Prostate gland (tissue), 2 donors: ENCODE measurements around the gene SULT1C3. TPM values are rescaled to one million over a fixed set of nuclear protein-coding genes. Genes with fewer than 3 reads are reported as not detected.

Experiments
- DNase-seq: peaks from one replicate; pipeline ENCODE4 v3.0.0-alpha.2; 2019; ENCODE audit warnings: low spot score
- H3K27ac ChIP-seq, 2 donors: fragments of 200-600 bp; sonication (generic); 2 replicates each; pipeline ENCODE4 v1.5.1; 2017 to 2019
- H3K27me3 ChIP-seq: fragments of 200-600 bp; sonication (generic); replicated peaks from 2 replicates; pipeline ENCODE4 v1.5.1; 2019; ENCODE audit not compliant: insufficient read depth
- H3K36me3 ChIP-seq, 2 donors: fragments of 200-600 bp; sonication (generic); 1 replicate in 1 of 2; 2 replicates in 1 of 2; pipeline versions ENCODE4 v1.5.1 to v1.8.1; 2017 to 2019
- H3K4me1 ChIP-seq: fragments of 200-600 bp; sonication (generic); replicated peaks from 2 replicates; pipeline ENCODE4 v1.5.1; 2019
- H3K4me3 ChIP-seq, 2 donors: fragments of 200-600 bp; sonication (generic); 2 replicates each; pipeline ENCODE4 v1.5.1; 2017 to 2019
- H3K9me3 ChIP-seq: fragments of 200-600 bp; sonication (generic); 2 replicates; pipeline ENCODE4 v1.5.1; 2017
- POLR2A ChIP-seq: fragments of 450-650 bp; IDR thresholded peaks from one replicate; pipeline ENCODE4 v1.6.1; 2016; ENCODE audit warnings: antibody characterized with exemption, mild to moderate bottlenecking
- POLR2AphosphoS5 ChIP-seq: sonication (generic); formaldehyde crosslinking; IDR thresholded peaks from one replicate; pipeline ENCODE4 v1.6.1; 2017; ENCODE audit warnings: antibody characterized with exemption
- WGBS: methylation state at CpG from one replicate; pipeline ENCODE4 v1.1.5; 2018; 5-methylcytosine and 5-hydroxymethylcytosine counted together
- intact Hi-C: fragments of 100-400 bp; cut with DNase I; formaldehyde crosslinking; loops from one replicate; pipeline ENCODE4 v1.14.2; 2022
- total RNA-seq, 2 donors: library from RNA; depleted of rRNA; stranded (reverse); fragments of >200 nt; gene quantifications; one replicate each; pipeline ENCODE4 v1.1.0, GENCODE V29; 2016
- TF ChIP-seq, protein P1 (sequence below), 4 experiments: fragments of 200-600 bp in 2 of 4; fragments of 450-650 bp in 2 of 4; sonication (generic) in 2 of 4; IDR thresholded peaks; 1 replicate in 3 of 4; 2 replicates in 1 of 4; pipeline ENCODE4 v1.5.1; 2016 to 2019; ENCODE audit warnings: antibody characterized with exemption in 4 of 4, mild to moderate bottlenecking in 2 of 4, moderate library complexity in 2 of 4

SULT1C3 gene
- total RNA-seq, 2 donors from 2014 or later, result not detected

DNA sequence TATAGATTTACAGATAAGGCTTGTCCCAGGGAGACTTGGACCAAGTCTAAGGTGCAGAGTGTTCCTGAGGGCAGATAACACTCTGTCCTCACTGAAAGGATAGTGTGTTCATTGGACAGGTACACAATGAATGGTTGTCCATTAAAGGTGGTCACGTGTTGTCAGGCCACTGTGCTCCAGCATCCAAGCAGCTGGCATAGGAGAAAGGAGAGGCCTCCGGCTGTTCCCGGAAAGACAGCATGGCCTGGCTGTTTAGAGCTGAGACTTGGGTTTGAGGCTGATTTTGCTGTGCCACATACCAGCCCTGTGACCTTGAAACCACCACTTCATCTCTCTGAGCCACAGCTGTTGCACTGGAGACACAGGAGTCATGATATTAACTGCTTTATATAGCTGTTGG lies 19.6 kb upstream of the SULT1C3 start:
- Histone ChIP-seq H3K27ac (peak overlapping the region; percentile 28 to 72), H3K27me3 (no peaks in the 10 kb centered on the region), H3K9me3 (no peaks in the 10 kb centered on the region), H3K36me3 (no peaks in the 10 kb centered on the region), H3K4me1 (peaks cover 5% of the 10 kb centered on the region), H3K4me3 (no peak overlapping the region)
- peak; percentile 50 for DNase-seq
- WGBS, result 68% methylated on average over 3 of the region's 3 CpGs
- intact Hi-C loops, result no loop called here
- TF ChIP-seq POLR2AphosphoS5, result peak; percentile 79
- TF ChIP-seq, protein P1, sequence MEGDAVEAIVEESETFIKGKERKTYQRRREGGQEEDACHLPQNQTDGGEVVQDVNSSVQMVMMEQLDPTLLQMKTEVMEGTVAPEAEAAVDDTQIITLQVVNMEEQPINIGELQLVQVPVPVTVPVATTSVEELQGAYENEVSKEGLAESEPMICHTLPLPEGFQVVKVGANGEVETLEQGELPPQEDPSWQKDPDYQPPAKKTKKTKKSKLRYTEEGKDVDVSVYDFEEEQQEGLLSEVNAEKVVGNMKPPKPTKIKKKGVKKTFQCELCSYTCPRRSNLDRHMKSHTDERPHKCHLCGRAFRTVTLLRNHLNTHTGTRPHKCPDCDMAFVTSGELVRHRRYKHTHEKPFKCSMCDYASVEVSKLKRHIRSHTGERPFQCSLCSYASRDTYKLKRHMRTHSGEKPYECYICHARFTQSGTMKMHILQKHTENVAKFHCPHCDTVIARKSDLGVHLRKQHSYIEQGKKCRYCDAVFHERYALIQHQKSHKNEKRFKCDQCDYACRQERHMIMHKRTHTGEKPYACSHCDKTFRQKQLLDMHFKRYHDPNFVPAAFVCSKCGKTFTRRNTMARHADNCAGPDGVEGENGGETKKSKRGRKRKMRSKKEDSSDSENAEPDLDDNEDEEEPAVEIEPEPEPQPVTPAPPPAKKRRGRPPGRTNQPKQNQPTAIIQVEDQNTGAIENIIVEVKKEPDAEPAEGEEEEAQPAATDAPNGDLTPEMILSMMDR (IDR thresholded peaks at IDR 0.05), result no peak

DNA sequence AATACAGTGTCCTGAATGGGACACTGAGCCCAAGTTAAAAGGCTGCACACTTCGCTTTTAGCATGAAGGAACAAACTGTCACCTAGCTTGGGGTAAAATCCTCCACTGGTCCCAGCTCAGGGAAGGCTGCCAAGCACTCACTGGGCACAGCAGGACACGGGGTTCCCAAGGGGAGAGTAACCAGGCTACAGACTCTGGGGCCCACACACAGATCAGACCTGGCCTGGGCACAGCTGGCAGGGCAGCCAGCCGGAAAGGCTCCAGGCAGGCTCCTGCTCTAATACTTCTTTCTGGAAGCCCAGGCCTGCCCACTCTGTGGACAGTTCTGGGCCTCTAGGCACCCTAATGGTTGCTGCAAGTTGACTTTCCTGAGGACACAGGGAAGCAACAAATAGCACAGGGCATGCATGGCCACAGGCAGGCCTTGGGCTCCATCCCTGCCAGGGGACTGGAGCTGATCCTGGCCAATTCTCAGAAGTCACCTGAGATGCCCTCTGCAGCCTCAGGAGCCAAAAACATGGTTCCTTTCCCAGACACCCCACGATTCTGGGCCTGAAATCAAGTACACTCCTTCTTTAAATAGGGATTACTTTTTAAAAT lies 18.7 kb upstream of the SULT1C3 start:
- DNase-seq, result peak; percentile 43
- peak overlapping the region; percentile 28 to 72 for H3K27ac ChIP-seq

DNA sequence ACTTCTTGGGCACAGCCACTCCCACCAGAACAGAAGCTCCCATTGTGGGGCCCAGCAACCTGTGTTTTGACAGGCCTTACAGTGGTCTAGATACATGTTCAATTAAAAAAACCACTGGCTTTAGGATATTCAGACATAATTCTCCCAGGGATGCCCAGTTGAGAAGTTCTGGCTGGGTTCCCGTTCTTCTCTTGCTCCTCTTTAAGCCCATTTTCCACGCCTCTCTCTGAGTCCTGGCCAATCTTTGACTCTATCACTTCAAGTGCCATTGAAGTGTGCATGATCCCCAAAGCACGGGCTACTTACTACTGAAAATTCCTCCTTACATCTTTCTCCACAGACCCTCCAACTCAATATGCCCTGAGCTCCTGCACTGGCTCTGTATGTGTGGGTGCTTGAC lies 17.5 kb upstream of the SULT1C3 start:
- Histone ChIP-seq H3K36me3 (no peaks in the 10 kb centered on the region), H3K4me1 (peaks cover 5% of the 10 kb centered on the region), H3K4me3 (no peak overlapping the region), H3K27me3 (no peaks in the 10 kb centered on the region), H3K9me3 (no peaks in the 10 kb centered on the region), H3K27ac (no peak overlapping the region)
- no peak for TF ChIP-seq POLR2A
- TF ChIP-seq POLR2AphosphoS5, result no peak
- TF ChIP-seq, protein P1 (IDR thresholded peaks at IDR 0.05), result no peak
- intact Hi-C loops, result no loop called here
- no peak for DNase-seq
- 95% methylated on average over 3 of the region's 3 CpGs for WGBS

More for the DNA sequence above, 18.7 kb upstream of the SULT1C3 start:
- intact Hi-C loops, result no loop called here
- peaks cover 5% of the 10 kb centered on the region for H3K4me1 ChIP-seq
- no peaks in the 10 kb centered on the region for H3K9me3 ChIP-seq
- no peak overlapping the region for H3K4me3 ChIP-seq
- WGBS, result 41% methylated on average over 4 of the region's 4 CpGs
- no peaks in the 10 kb centered on the region for H3K36me3 ChIP-seq
- no peak for TF ChIP-seq POLR2A
- TF ChIP-seq POLR2AphosphoS5, result peak; percentile 9
- TF ChIP-seq, protein P1 (IDR thresholded peaks at IDR 0.05), result no peak
- no peaks in the 10 kb centered on the region for H3K27me3 ChIP-seq

DNA sequence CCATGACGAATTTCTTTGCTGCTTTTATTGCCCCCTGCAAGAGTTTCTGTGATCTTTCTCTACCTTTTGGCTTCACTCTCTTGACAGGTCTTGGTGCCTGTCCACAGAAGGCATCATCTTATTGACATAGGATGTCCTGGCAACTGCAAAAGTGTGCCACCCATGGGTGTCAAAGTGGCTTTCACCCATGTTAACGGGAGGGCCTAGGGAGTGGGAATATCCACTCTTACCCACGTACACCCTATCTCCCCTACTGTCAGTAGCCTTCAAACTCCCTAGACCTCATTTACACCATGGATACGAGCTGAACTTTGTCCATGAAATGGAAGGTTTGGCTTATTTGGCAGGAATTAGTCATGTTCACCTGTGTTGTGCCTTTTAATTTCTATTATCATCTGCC lies 16.2 kb upstream of the SULT1C3 start:
- no peak for DNase-seq
- Histone ChIP-seq H3K27me3 (no peaks in the 10 kb centered on the region), H3K4me3 (no peak overlapping the region), H3K27ac (no peak overlapping the region), H3K9me3 (no peaks in the 10 kb centered on the region), H3K4me1 (peaks cover 5% of the 10 kb centered on the region), H3K36me3 (no peaks in the 10 kb centered on the region)
- intact Hi-C loops, result no loop called here
- TF ChIP-seq POLR2A (no peak), POLR2AphosphoS5 (no peak)
- TF ChIP-seq, protein P1 (IDR thresholded peaks at IDR 0.05), result no peak
- WGBS, result 89% methylated on average over 4 of the region's 4 CpGs

DNA sequence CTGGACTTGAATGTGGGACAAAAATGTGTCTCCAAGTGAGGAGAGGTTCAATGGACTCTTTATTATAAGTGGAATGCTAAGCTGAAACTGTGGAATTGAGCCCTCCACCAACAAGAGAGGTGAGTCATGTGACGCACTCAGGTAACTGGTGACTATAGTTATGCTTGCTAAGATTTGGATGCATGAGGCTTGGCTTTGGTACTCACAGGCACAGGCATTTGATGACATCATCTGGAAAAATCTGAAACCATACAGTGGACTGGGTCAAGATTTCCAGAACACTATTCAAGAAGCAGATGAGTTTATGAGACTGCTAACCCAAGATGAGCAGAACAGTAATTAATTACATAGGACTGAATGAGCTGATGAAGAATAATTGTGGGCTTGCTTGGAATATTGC lies 15.7 kb upstream of the SULT1C3 start:
- no peak overlapping the region for H3K27ac ChIP-seq
- TF ChIP-seq POLR2AphosphoS5, result no peak
- TF ChIP-seq, protein P1 (IDR thresholded peaks at IDR 0.05), result no peak
- WGBS, result 100% methylated on average over 1 of the region's 1 CpG
- no peaks in the 10 kb centered on the region for H3K27me3 ChIP-seq
- intact Hi-C loops, result no loop called here
- H3K9me3 ChIP-seq, result no peaks in the 10 kb centered on the region
- H3K36me3 ChIP-seq, result no peaks in the 10 kb centered on the region
- no peak for DNase-seq
- peaks cover 5% of the 10 kb centered on the region for H3K4me1 ChIP-seq
- no peak overlapping the region for H3K4me3 ChIP-seq
